Measurements from ENCODE around the gene TRAP1. TPM values are rescaled to one million over a fixed set of nuclear protein-coding genes. Genes with fewer than 3 reads are reported as not detected.
A peak's percentile ranks its signal among the peaks of the same experiment; 100 is the strongest.

The TRAP1 gene
- total RNA-seq, 2 experiments from 2014 or later: 99.5 to 101 TPM

DNA sequence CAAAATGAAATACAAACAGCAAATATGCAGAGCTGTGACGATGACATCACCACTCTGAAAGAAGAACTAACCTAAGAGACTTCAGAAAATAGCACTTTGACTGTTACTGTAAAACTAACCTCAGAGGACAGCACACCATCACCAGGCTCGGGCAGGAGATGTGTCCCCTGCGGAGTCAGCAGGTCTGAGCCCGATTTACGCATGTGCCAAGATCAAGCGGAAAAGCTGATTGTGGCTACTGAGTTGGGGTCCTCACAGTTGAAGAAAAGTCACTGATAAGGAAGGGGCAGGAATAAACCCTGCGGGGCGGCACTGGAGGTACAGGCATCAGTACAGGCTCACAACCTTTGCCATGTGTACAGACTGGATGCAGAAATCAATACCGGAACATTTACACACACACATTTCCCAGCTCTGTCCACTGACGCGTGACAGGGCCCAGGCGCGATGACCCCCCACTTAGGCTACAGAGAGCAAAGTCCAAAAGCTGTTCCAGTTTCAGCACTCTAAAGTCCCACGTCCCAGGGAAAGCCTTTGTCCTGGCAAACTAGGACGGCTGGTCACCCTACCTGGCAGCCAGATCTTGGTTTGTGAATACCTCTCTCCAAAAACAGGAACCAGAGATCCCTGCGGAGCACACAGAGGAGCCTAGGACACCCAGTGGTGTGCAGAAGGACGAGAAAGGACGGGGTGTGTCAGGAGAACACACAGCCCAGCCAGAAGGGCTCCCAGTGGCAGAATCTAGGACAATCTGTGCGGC, 21.5 kb downstream of the TRAP1 start:
- Mint-ChIP-seq H3K36me3 (ENCODE audit: low read depth) (no peaks in the 10 kb centered on the region), H3K4me3 (no peak overlapping the region), H3K27ac (no peak overlapping the region), H3K9me3 (no peaks in the 10 kb centered on the region), H3K27me3 (no peaks in the 10 kb centered on the region), H3K4me1 (peaks cover 18% of the 10 kb centered on the region)
- no peak for DNase-seq
- ChIA-PET CTCF (interaction anchor here (0.6 to 1.0 kb wide), 3 partner anchors 84 to 558 kb away, joined by 3 to 4 read pairs (median 3); partner anchors contain the start of gene SLX4), POLR2A (no interaction called here)

DNA sequence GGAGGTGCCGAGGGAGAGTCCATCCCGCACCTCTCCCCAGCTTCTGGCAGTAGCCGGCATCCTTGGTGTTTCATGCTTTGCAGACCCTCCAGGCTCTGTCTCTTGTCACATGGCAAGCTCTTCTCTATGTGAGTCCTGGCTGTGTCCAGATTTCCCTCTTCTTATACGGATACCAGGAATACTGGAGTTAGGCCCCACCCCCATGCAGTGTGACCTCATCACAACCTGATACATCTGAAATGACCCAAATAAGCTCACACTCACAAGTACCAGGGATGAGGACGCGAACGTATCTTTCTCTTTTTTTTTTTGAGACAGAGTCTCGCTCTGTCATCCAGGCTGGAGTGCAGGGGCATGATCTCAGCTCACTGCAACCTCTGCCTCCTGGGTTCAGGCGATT, 23.3 kb downstream of the TRAP1 start:
- CTCF ChIA-PET: interaction anchor here (0.7 kb wide), 1 partner anchor 67 kb away, joined by 3 read pairs; no protein-coding TSS in a partner anchor

DNA sequence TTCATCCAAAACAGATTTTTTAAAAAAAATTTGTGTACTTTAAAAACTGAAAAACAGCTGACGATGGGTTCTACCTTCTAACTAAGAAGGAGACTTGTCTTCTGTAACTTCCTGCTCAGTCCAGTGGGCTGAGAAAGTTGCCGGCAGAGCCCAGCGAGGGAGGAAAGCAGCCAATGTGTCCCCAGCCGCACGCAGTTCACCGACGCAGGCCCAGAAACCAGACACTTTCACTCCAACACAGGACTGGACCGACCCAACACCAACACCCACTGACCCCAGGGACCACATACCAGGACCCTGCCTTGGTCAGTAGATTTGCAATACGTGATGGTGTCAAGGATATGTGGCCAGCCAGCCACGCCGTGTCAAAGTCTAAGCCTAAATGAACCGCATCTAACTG, 25.6 kb downstream of the TRAP1 start:
- H3K4me3 Mint-ChIP-seq: no peak overlapping the region
- H3K4me1 Mint-ChIP-seq: peaks cover 10% of the 10 kb centered on the region
- H3K36me3 Mint-ChIP-seq (ENCODE audit: low read depth): peaks cover 14% of the 10 kb centered on the region
- POLR2A ChIA-PET: no interaction called here
- CTCF ChIA-PET: interaction anchor here (0.6 to 1.4 kb wide), 6 partner anchors 8 to 1265 kb away, joined by 3 to 6 read pairs (median 3); partner anchors contain the start of gene TRAP1
- no peaks in the 10 kb centered on the region for H3K9me3 Mint-ChIP-seq
- no peak overlapping the region for H3K27ac Mint-ChIP-seq
- DNase-seq: no peak
- no peaks in the 10 kb centered on the region for H3K27me3 Mint-ChIP-seq

More for the DNA sequence above, 23.3 kb downstream of the TRAP1 start:
- no peak for DNase-seq
- H3K27ac Mint-ChIP-seq: no peak overlapping the region
- no peak overlapping the region for H3K4me3 Mint-ChIP-seq
- peaks cover 4% of the 10 kb centered on the region for H3K36me3 Mint-ChIP-seq (ENCODE audit: low read depth)
- no peaks in the 10 kb centered on the region for H3K27me3 Mint-ChIP-seq
- H3K4me1 Mint-ChIP-seq: peaks cover 16% of the 10 kb centered on the region
- POLR2A ChIA-PET: no interaction called here
- H3K9me3 Mint-ChIP-seq: no peaks in the 10 kb centered on the region

DNA sequence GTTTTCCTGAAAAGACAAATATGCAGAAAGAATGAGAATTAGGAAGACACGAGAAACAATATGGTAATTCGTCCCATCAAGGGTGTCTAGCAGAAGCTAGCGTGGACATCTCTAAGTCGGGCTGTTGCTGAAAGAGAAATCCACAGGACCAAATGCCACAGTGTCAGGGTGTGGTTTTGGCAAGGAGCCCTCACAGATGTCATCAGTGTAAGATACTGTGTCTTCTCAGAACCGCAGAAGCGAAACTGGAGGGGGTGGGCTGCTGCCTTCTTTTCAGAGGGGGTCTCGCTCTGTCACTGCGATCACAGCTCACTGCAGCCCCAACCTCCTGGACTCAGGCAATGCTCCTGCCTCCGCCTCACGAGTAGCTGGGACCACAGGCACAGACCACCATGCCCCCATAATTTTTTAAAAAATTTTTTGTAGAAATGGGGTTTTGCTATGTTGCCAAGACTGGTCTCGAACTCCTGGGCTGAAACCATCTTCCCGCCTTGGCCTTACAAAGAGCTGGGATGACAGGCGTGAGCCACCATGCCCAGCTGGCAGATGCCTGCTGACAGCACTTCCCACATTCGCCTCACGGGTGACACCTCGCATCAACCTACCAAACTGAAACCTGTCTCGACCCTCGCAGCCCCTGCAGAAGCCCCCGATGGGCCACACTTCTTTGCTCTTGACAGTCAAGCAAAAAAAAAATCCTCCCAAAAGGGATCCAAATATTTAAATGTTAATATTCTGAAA, 26.2 kb downstream of the TRAP1 start:
- DNase-seq: no peak
- no peak overlapping the region for H3K27ac Mint-ChIP-seq

DNA sequence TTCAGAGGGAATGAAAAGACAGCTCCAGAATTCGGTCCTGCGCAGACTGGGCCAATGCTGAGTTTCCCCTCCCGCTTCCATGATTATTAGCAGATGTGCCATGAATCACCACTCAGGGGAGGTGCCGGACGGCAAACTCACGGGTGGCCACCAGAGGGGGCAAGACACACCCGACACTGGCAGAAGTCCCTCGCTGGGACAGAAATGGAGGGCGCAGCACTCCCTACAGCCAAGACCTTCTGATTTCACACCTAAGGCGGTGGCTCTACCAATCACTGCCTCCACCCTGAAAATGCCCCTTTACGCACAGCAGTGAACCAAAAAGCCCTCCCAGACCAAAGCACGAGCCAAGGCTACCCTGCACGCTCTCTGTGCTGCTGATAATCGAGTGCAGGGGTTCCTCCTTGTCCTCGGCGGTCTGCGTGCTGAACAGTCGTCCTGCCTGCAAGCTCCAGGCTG, 26.8 kb downstream of the TRAP1 start:
- peaks cover 9% of the 10 kb centered on the region for H3K4me1 Mint-ChIP-seq
- H3K9me3 Mint-ChIP-seq: no peaks in the 10 kb centered on the region
- no peak overlapping the region for H3K4me3 Mint-ChIP-seq
- peak overlapping the region; percentile 46 for H3K27ac Mint-ChIP-seq
- H3K27me3 Mint-ChIP-seq: no peaks in the 10 kb centered on the region
- POLR2A ChIA-PET: no interaction called here
- CTCF ChIA-PET: interaction anchor here (0.8 to 1.4 kb wide), 5 partner anchors 9 to 23 kb away, joined by 3 to 6 read pairs (median 3); no protein-coding TSS in a partner anchor
- H3K36me3 Mint-ChIP-seq (ENCODE audit: low read depth): peaks cover 21% of the 10 kb centered on the region
- DNase-seq: peak; percentile 86

More for the DNA sequence above, 26.2 kb downstream of the TRAP1 start:
- peaks cover 15% of the 10 kb centered on the region for H3K36me3 Mint-ChIP-seq (ENCODE audit: low read depth)
- H3K27me3 Mint-ChIP-seq: no peaks in the 10 kb centered on the region
- no peak overlapping the region for H3K4me3 Mint-ChIP-seq
- POLR2A ChIA-PET: no interaction called here
- peaks cover 10% of the 10 kb centered on the region for H3K4me1 Mint-ChIP-seq
- CTCF ChIA-PET: interaction anchor here (0.7 to 1.4 kb wide), 7 partner anchors 9 to 182 kb away, joined by 3 to 6 read pairs (median 3); partner anchors contain the start of gene TRAP1
- H3K9me3 Mint-ChIP-seq: no peaks in the 10 kb centered on the region

DNA sequence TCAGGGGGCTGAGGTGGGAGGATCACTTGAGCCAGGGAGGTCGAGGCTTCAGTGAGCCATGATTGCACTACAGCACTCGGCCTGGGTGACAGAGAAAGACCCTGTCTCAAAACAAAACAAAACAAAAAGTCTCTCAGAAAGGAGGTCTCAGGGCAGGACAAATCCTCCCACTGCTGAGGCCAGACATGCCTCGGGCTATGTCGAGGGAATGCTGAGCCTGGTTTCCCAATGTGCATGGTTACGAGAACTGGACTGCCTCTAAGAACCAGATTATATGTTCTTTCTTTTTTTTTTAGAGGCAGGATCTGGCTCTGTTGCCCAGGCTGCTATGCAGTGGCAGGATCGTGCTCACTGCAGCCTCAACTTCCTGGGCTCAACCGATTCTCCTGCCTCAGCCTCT, 27.6 kb downstream of the TRAP1 start:
- H3K9me3 Mint-ChIP-seq: no peaks in the 10 kb centered on the region
- H3K36me3 Mint-ChIP-seq (ENCODE audit: low read depth): peaks cover 25% of the 10 kb centered on the region
- no peaks in the 10 kb centered on the region for H3K27me3 Mint-ChIP-seq
- DNase-seq: no peak
- CTCF ChIA-PET: interaction anchor here (0.8 to 1.0 kb wide), 3 partner anchors 12 to 27 kb away, joined by 3 read pairs; no protein-coding TSS in a partner anchor
- H3K4me1 Mint-ChIP-seq: peaks cover 8% of the 10 kb centered on the region
- no peak overlapping the region for H3K27ac Mint-ChIP-seq
- no peak overlapping the region for H3K4me3 Mint-ChIP-seq
- POLR2A ChIA-PET: no interaction called here

DNA sequence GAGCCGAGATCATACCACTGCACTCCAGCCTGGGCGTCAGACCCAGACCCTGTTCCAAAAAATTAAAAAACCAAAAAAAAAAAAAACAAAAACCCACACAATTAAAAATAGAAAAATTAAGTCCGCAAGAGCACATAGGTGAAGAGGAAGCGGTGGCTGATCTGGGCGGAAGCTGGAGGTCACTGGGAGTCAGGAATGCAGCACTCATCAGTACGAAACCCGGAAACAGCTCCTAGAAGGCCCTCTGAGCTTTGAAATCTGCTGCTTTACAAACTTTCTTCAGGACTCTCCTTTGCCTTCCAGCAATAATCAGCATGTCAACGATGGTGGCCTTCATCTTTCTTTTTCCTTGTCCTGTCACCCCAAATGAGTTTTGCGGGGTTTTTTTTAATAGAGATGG, 29.5 kb downstream of the TRAP1 start:
- Mint-ChIP-seq H3K4me3 (no peak overlapping the region), H3K27ac (no peak overlapping the region), H3K9me3 (no peaks in the 10 kb centered on the region), H3K4me1 (peaks cover 8% of the 10 kb centered on the region), H3K36me3 (ENCODE audit: low read depth) (peaks cover 31% of the 10 kb centered on the region), H3K27me3 (no peaks in the 10 kb centered on the region)
- ChIA-PET CTCF (interaction anchor here (1.4 kb wide), 2 partner anchors 41 to 566 kb away, joined by 4 to 5 read pairs; no protein-coding TSS in a partner anchor), POLR2A (no interaction called here)
- DNase-seq: no peak

DNA sequence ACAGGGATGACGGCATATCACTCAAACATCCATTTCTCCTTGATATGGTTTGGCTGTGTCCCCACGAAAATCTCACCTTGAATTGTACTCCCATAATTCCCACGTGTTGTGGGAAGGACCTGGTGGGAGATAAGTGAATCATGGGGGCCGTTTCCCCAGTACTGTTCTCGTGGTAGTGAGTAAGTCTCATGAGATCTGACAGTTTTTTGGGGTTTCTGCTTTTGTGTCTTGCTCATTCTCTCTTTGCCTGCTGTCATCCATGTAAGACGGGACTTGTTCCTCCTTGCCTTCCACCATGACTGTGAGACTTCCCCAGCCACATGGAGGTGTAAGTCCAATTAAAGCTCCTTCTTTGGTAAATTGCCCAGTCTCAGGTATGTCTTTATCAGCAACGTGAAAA, 30.3 kb downstream of the TRAP1 start:
- DNase-seq: no peak
- Mint-ChIP-seq H3K4me3 (no peak overlapping the region), H3K36me3 (ENCODE audit: low read depth) (peaks cover 38% of the 10 kb centered on the region), H3K27ac (no peak overlapping the region), H3K9me3 (no peaks in the 10 kb centered on the region), H3K27me3 (no peaks in the 10 kb centered on the region), H3K4me1 (peaks cover 8% of the 10 kb centered on the region)
- CTCF ChIA-PET: interaction anchor here (1.4 kb wide), 1 partner anchor 41 kb away, joined by 5 read pairs; no protein-coding TSS in a partner anchor
- POLR2A ChIA-PET: no interaction called here

DNA sequence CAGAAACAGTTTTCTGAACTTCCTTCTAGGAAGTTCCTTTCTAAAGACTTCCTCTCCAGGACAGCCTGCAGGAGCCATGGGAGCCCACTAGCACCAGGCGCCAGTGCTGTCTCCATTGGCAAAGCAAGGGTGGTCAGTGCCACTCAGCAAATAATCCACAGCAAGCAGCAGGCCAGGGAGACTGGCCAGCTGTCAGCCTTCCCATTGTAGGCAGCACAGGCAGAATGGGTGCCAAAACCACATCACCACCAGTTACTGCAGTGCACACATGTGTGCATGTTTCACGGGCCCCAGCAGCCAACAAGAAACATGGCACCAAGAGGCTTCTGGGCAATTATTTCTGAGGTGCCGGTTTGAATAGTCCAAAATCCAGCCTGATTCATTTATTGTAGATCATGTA, 36.1 kb downstream of the TRAP1 start:
- DNase-seq: no peak

DNA sequence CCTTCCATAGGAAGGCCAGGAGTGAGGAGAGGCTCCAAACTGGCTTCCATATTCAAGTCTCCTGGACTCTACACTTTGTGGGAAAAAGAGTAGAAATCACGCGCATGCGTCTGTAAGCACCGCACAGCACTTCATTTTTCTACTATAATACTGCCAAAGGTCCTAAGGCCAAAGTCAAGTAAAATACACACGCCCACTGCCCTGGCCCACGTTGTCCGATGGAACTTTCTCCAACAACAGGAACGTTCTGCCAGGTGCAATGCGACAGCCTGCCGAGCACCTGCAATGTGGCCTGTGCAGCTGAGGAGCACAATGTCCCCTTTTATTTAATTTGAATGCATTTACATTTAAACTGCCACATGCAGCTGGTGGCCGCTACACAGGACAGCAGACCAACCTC, 39.3 kb downstream of the TRAP1 start:
- CTCF ChIA-PET: interaction anchor here (0.5 to 1.3 kb wide), 3 partner anchors 12 to 54 kb away, joined by 3 to 5 read pairs (median 4); no protein-coding TSS in a partner anchor
- POLR2A ChIA-PET: interaction anchor here (0.6 kb wide), 1 partner anchor 161 kb away, joined by 3 read pairs; no protein-coding TSS in a partner anchor
- Mint-ChIP-seq H3K4me3 (no peak overlapping the region), H3K27me3 (no peaks in the 10 kb centered on the region), H3K36me3 (ENCODE audit: low read depth) (peaks cover 41% of the 10 kb centered on the region), H3K4me1 (no peaks in the 10 kb centered on the region), H3K27ac (no peak overlapping the region), H3K9me3 (no peaks in the 10 kb centered on the region)
- DNase-seq: no peak

More for the DNA sequence above, 36.1 kb downstream of the TRAP1 start:
- Mint-ChIP-seq H3K27ac (no peak overlapping the region), H3K4me1 (no peaks in the 10 kb centered on the region), H3K4me3 (no peak overlapping the region), H3K27me3 (no peaks in the 10 kb centered on the region), H3K9me3 (no peaks in the 10 kb centered on the region), H3K36me3 (ENCODE audit: low read depth) (peaks cover 37% of the 10 kb centered on the region)
- CTCF ChIA-PET: no interaction called here
- POLR2A ChIA-PET: no interaction called here

DNA sequence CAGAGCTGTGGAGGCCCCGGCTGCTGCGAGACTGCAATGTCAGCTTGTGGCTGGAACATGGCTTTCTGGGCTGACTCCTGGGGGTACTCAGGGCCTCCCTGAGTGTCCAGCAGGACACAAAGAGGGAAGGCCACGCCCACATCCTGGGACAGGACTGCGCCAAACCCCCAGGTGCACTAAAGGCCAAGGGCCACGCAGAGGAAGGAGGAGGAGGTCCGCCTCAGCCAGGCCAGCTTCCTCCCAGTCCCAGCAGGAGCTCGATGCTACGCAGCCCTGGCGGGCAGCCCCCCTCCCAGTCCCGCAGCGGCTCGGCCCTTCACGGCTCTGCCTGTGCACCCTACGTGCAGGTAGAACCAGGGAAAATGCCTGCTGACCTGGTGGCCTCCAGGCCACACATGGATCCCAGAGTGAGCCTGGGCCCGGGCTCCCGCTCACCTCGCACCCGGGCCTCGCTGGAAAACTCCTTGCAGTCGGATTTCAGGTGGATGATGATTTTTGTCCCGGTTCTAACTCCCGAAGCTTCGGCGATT, 41.7 kb downstream of the TRAP1 start:
- ChIA-PET POLR2A (no interaction called here), CTCF (interaction anchor here (0.5 to 0.6 kb wide), 2 partner anchors 49 to 787 kb away, joined by 3 to 4 read pairs; no protein-coding TSS in a partner anchor)
- no peaks in the 10 kb centered on the region for H3K27me3 Mint-ChIP-seq
- DNase-seq: no peak
- H3K9me3 Mint-ChIP-seq: no peaks in the 10 kb centered on the region
- peaks cover 28% of the 10 kb centered on the region for H3K36me3 Mint-ChIP-seq (ENCODE audit: low read depth)
- H3K4me1 Mint-ChIP-seq: peaks cover 5% of the 10 kb centered on the region
- H3K27ac Mint-ChIP-seq: no peak overlapping the region
- H3K4me3 Mint-ChIP-seq: no peak overlapping the region

DNA sequence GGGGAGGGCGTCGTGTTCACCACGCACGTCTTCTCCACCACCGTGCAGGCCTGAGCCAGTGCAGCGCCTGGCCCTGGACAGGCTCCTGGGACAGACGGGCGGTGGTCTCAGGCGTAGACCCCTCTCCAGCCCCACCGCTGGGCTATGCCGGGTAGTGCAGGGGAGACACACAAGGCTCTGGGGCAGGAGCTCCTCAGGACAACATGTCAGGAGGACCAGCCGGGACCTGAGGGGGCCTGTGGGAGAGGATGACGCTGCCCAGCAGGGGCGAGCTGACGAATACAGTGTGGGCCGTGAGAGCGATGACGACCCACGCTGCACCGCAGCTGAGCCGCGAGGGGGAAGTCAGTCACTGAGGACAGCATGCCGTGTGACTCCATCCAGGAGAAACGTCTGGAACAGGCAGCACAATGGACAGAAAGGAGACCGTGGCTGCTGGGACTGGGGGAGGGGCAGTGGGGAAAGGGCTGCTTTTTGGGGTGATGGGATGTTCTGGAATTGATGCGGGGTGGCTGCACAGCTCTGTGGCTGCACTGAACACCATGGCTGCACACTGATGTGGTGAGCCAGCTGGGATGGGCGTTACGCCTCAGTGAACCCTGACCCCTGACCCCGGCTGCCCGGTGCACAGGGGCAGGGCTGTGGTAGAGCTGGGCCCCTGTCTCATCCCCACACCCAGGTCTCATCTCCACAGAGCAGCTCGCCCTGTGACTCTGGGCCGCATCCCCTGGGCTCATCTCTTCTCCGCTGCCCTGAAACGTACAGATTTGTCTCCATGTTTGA, 42.6 kb downstream of the TRAP1 start:
- ChIA-PET CTCF (no interaction called here), POLR2A (no interaction called here)
- DNase-seq: no peak
- H3K27ac Mint-ChIP-seq: no peak overlapping the region
- H3K27me3 Mint-ChIP-seq: no peaks in the 10 kb centered on the region
- no peaks in the 10 kb centered on the region for H3K9me3 Mint-ChIP-seq
- peaks cover 31% of the 10 kb centered on the region for H3K36me3 Mint-ChIP-seq (ENCODE audit: low read depth)
- peaks cover 9% of the 10 kb centered on the region for H3K4me1 Mint-ChIP-seq
- H3K4me3 Mint-ChIP-seq: no peak overlapping the region
